Caki2 (cell line): ENCODE measurements around the gene USP10. TPM values are rescaled to one million over a fixed set of nuclear protein-coding genes. Genes with fewer than 3 reads are reported as not detected.
"Not testable (repeated sequence)": the region's sequence is repeated elsewhere in the genome, so short reads cannot be mapped to it uniquely, and the experiment has no call there.

Experiments used
- DNase-seq: peaks from one replicate; pipeline ENCODE4 v3.0.0-alpha.2; 2015; ENCODE audit warnings: low read depth
- in situ Hi-C: cut with HindIII; loops from 2 replicates; pipeline ENCODE4 v1.10.0; 2016; ENCODE audit warnings: low sequenced_read_pairs, low pct_unique_long_range_greater_than_20kb, mixed read lengths
- total RNA-seq: library from RNA; depleted of rRNA; stranded (reverse); fragments of >200 nt; shearing (Covaris generic); gene quantifications from 2 replicates; pipeline ENCODE4 v1.2.3, GENCODE V29; 2014; ENCODE audit warnings: low replicate concordance

Gene USP10
- total RNA-seq, 1 experiment from 2014 or later, result 45.3 TPM

GRCh38 chr16:84738255-84739038 is 38.6 kb downstream of the USP10 start:
- DNase-seq, result peak; percentile 81
- in situ Hi-C loops, result no loop called here

- no peak for DNase-seq
- in situ Hi-C loops, result loop anchor here (10.0 kb wide), 1 partner anchor 235 kb away; no protein-coding TSS in a partner anchor
Observed at GRCh38 chr16:84739349-84740124, 39.7 kb downstream of the USP10 start.

GRCh38 chr16:84740596-84741116 is 40.9 kb downstream of the USP10 start:
- no peak for DNase-seq
- in situ Hi-C loops, result loop anchor here (10.0 kb wide), 1 partner anchor 234 kb away; no protein-coding TSS in a partner anchor

GRCh38 chr16:84741340-84741830 is 41.6 kb downstream of the USP10 start:
- in situ Hi-C loops, result loop anchor here (10.0 kb wide), 1 partner anchor 233 kb away; no protein-coding TSS in a partner anchor
- DNase-seq, result no peak

GRCh38 chr16:84742641-84743092 is 42.9 kb downstream of the USP10 start:
- no peak for DNase-seq
- in situ Hi-C loops, result loop anchor here (10.0 kb wide), 1 partner anchor 232 kb away; no protein-coding TSS in a partner anchor

GRCh38 chr16:84746231-84746630 is 46.4 kb downstream of the USP10 start:
- in situ Hi-C loops, result loop anchor here (10.0 kb wide), 1 partner anchor 229 kb away; no protein-coding TSS in a partner anchor
- DNase-seq, result no peak

GRCh38 chr16:84746875-84747274 is 47.1 kb downstream of the USP10 start:
- in situ Hi-C loops, result loop anchor here (10.0 kb wide), 1 partner anchor 228 kb away; no protein-coding TSS in a partner anchor
- DNase-seq, result no peak

- in situ Hi-C loops, result loop anchor here (10.0 kb wide), 1 partner anchor 227 kb away; no protein-coding TSS in a partner anchor
- DNase-seq, result not testable (repeated sequence)
Observed at GRCh38 chr16:84748247-84748646, 48.4 kb downstream of the USP10 start.

GRCh38 chr16:84749072-84749471 is 49.3 kb downstream of the USP10 start:
- in situ Hi-C loops, result loop anchor here (10.0 kb wide), 1 partner anchor 226 kb away; no protein-coding TSS in a partner anchor
- no peak for DNase-seq

GRCh38 chr16:84749815-84750214 is 50.0 kb downstream of the USP10 start:
- in situ Hi-C loops, result loop anchor here (10.0 kb wide), 1 partner anchor 225 kb away; no protein-coding TSS in a partner anchor

GRCh38 chr16:84750575-84750974 is 50.8 kb downstream of the USP10 start:
- DNase-seq, result no peak
- in situ Hi-C loops, result no loop called here

More at GRCh38 chr16:84749815-84750214, 50.0 kb downstream of the USP10 start:
- DNase-seq, result no peak

- in situ Hi-C loops, result no loop called here
- no peak for DNase-seq
Observed at GRCh38 chr16:84751241-84751640, 51.4 kb downstream of the USP10 start.

- in situ Hi-C loops, result no loop called here
- DNase-seq, result no peak
Observed at GRCh38 chr16:84751947-84752346, 52.1 kb downstream of the USP10 start.

GRCh38 chr16:84752600-84752999 is 52.8 kb downstream of the USP10 start:
- no peak for DNase-seq
- in situ Hi-C loops, result no loop called here

GRCh38 chr16:84753412-84754326 is 53.9 kb downstream of the USP10 start:
- in situ Hi-C loops, result no loop called here
- no peak for DNase-seq

GRCh38 chr16:84754353-84754856 is 54.6 kb downstream of the USP10 start:
- DNase-seq, result peak; percentile 68
- in situ Hi-C loops, result no loop called here
